ENCODE measurements around the gene FRAT1.

GRCh38 chr10:97280783-97281182 lies 38.3 kb upstream of the FRAT1 start:
- no peak for TF ChIP-seq ZFP3 (CRISPR knock-in tag; IDR thresholded peaks at IDR 0.05)
- TF ChIP-seq PPARA (CRISPR knock-in tag; IDR thresholded peaks at IDR 0.05; ENCODE audit: borderline replicate concordance) = no peak
- TF ChIP-seq BACH2 (CRISPR knock-in tag; IDR thresholded peaks at IDR 0.05; ENCODE audit: borderline replicate concordance) = no peak
- no peak for TF ChIP-seq ZC3H10 (CRISPR knock-in tag; IDR thresholded peaks at IDR 0.05)
- no peak for TF ChIP-seq CSRNP3 (CRISPR knock-in tag; IDR thresholded peaks at IDR 0.05)
- no peak for TF ChIP-seq SNAI2 (CRISPR knock-in tag; IDR thresholded peaks at IDR 0.05)
- no peak for TF ChIP-seq ARNTL (CRISPR knock-in tag; IDR thresholded peaks at IDR 0.05; ENCODE audit: borderline replicate concordance, low read depth)
- TF ChIP-seq RARB (CRISPR knock-in tag; IDR thresholded peaks at IDR 0.05) = no peak
- no peak for TF ChIP-seq CREB5 (CRISPR knock-in tag; IDR thresholded peaks at IDR 0.05; ENCODE audit: low read depth)
- TF ChIP-seq ZNF70 (CRISPR knock-in tag; IDR thresholded peaks at IDR 0.05) = no peak
- TF ChIP-seq TSHZ2 (CRISPR knock-in tag; IDR thresholded peaks at IDR 0.05) = no peak
- TF ChIP-seq OSR1 (CRISPR knock-in tag; IDR thresholded peaks at IDR 0.05) = no peak

Data from SK-N-SH treated with all-trans-retinoic acid at 6 μM for 48 hours (cell line).